ENCODE results near the gene ANKRD11.

ANKRD11 gene

DNA sequence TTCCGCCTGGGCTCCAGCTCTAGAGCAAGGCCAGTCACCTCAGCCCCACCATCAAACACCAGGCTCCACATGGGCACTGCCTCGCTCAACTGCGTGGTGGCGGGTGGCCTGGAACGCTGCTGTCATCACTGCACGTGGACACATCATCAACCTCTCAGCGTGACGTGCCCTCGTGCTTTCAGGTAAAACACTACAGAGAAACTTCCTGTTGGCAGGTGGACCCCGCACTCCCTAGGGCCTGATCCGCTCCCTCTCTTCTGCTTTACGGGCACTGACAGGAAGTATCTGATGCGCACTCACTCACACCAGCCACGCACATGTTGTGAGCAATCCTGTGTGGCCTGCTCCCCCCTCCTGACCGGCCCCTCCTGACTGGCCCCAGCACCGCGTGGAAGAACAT lies 87.4 kb downstream of the ANKRD11 start:
- TF ChIP-seq, protein P1, sequence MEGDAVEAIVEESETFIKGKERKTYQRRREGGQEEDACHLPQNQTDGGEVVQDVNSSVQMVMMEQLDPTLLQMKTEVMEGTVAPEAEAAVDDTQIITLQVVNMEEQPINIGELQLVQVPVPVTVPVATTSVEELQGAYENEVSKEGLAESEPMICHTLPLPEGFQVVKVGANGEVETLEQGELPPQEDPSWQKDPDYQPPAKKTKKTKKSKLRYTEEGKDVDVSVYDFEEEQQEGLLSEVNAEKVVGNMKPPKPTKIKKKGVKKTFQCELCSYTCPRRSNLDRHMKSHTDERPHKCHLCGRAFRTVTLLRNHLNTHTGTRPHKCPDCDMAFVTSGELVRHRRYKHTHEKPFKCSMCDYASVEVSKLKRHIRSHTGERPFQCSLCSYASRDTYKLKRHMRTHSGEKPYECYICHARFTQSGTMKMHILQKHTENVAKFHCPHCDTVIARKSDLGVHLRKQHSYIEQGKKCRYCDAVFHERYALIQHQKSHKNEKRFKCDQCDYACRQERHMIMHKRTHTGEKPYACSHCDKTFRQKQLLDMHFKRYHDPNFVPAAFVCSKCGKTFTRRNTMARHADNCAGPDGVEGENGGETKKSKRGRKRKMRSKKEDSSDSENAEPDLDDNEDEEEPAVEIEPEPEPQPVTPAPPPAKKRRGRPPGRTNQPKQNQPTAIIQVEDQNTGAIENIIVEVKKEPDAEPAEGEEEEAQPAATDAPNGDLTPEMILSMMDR (IDR thresholded peaks at IDR 0.05; ENCODE audit: low read depth, low read length, missing control alignments), result no peak
- no peak for DNase-seq (ENCODE audit: extremely low read depth, low read depth)
- no peak overlapping the region for H3K4me3 ChIP-seq (replicated peaks; ENCODE audit: low read depth, low read length)

GRCh38 chr16:89401641-89402445 lies 88.5 kb downstream of the ANKRD11 start:
- DNase-seq (ENCODE audit: extremely low read depth, low read depth), result peak; percentile 85
- no peak overlapping the region; the same call in 1 of the 2 replicates for H3K4me3 ChIP-seq (replicated peaks; ENCODE audit: low read depth, low read length)
- TF ChIP-seq, protein P1 (IDR thresholded peaks at IDR 0.05; ENCODE audit: low read depth, low read length, missing control alignments), result no peak

DNA sequence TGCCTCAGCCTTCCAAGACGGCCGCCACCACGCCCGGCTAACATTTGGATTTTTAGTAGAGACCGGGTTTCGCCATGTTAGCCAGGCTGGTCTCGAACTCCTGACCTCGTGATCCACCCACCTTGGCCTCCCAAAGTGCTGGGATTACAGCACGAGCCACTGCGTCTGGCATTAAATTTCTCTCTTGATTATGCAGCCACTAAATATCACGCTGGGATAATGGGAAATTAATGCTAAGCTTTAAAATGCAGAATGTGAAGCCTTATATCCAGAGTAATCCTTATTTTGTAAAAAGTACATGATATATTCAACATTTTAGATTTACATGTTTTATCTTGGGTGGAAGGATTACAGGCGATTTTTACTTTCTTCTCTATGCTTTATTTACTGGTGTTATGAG lies 89.2 kb downstream of the ANKRD11 start:
- DNase-seq (ENCODE audit: extremely low read depth, low read depth), result no peak
- H3K4me3 ChIP-seq (replicated peaks; ENCODE audit: low read depth, low read length), result no peak overlapping the region
- TF ChIP-seq, protein P1 (IDR thresholded peaks at IDR 0.05; ENCODE audit: low read depth, low read length, missing control alignments), result no peak

GRCh38 chr16:89400740-89401139 lies 89.6 kb downstream of the ANKRD11 start:
- TF ChIP-seq, protein P1 (IDR thresholded peaks at IDR 0.05; ENCODE audit: low read depth, low read length, missing control alignments), result no peak
- no peak overlapping the region for H3K4me3 ChIP-seq (replicated peaks; ENCODE audit: low read depth, low read length)
- no peak for DNase-seq (ENCODE audit: extremely low read depth, low read depth)

DNA sequence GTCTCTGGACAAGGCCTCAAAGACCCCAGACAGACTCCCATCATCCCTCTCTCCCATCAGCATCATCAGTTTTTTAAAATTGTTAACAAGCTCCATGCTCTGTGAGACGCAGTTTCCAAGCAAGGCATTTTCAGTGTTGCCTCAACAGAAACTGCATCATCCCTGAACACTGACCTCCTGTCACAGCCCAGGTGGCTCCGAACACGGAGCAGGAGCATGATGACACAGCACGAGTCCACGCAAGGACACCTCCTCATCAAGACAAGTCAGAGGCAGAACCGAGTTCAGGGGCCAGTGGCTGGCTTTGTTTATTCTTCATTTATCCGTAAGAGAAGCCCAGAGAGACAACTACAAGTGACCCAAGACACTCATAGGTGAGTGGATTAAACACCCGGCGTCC lies 91.4 kb downstream of the ANKRD11 start:
- TF ChIP-seq, protein P1 (IDR thresholded peaks at IDR 0.05; ENCODE audit: low read depth, low read length, missing control alignments), result no peak
- DNase-seq (ENCODE audit: extremely low read depth, low read depth), result no peak
- H3K4me3 ChIP-seq (replicated peaks; ENCODE audit: low read depth, low read length), result no peak overlapping the region

- TF ChIP-seq, protein P1 (IDR thresholded peaks at IDR 0.05; ENCODE audit: low read depth, low read length, missing control alignments), result no peak
- no peak overlapping the region for H3K4me3 ChIP-seq (replicated peaks; ENCODE audit: low read depth, low read length)
- no peak for DNase-seq (ENCODE audit: extremely low read depth, low read depth)
Measured at GRCh38 chr16:89397331-89397861, 93.0 kb downstream of the ANKRD11 start.
